Stimulated activated memory B cell treated with anti-CD40 and anti-IgM and Interleukin-4, amounts not matched to agents 10 μg/mL and 1 μg/mL and 100 μg/mL, for 72 hours (primary cell): ENCODE results near the gene TCTA.
A peak's percentile ranks its signal among the peaks of the same experiment; 100 is the strongest.

Source experiments
- ATAC-seq: fragments of 150-1000 bp; cut with Tn5 transposase; 2 replicates; pipeline ENCODE4 v1.10.0; 2021
- H3K27ac Mint-ChIP-seq: one replicate; pipeline ENCODE4 v1.8.0; 2022; ENCODE audit warnings: mild to moderate bottlenecking, mixed read lengths
- H3K27me3 Mint-ChIP-seq: one replicate; pipeline ENCODE4 v1.8.0; 2022; ENCODE audit warnings: mixed read lengths
- H3K36me3 Mint-ChIP-seq: one replicate; pipeline ENCODE4 v1.8.0; 2022; ENCODE audit warnings: mixed read lengths
- H3K4me1 Mint-ChIP-seq: one replicate; pipeline ENCODE4 v1.8.0; 2022; ENCODE audit warnings: mixed read lengths
- H3K4me3 Mint-ChIP-seq: one replicate; pipeline ENCODE4 v1.8.0; 2022; ENCODE audit warnings: mild to moderate bottlenecking, moderate library complexity, mixed read lengths
- H3K9me3 Mint-ChIP-seq: one replicate; pipeline ENCODE4 v1.8.0; 2022; ENCODE audit warnings: mixed read lengths

TCTA gene

DNA sequence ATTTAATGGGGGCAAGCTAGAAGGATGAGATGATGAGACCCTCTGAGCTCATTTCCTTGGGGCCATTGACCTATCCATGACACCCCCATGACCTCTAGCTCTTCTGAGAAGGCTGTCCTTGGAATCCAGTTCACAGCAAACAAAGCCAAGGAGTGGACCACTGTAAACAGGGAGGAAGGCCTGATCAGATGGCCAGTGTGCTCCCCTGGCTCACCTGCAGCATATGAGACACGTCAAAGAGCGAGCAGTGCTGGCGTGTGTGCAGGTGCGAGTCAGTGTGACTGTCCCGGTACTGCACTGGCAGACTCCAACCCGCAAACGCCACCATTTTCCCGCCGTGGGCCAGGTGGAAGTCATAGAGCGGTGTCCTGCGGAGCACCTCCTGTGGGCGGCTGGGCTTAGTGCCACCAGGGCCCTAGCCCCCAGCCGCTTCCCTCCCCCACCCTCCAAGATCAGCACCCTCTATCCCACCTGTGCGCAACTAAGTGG, 9.7 kb downstream of the TCTA start:
- Mint-ChIP-seq H3K4me1 (peaks cover 36% of the 10 kb centered on the region), H3K36me3 (peaks cover 20% of the 10 kb centered on the region), H3K9me3 (no peaks in the 10 kb centered on the region), H3K27ac (no peak overlapping the region), H3K4me3 (peak overlapping the region; percentile 64), H3K27me3 (no peaks in the 10 kb centered on the region)
- no peak for ATAC-seq

DNA sequence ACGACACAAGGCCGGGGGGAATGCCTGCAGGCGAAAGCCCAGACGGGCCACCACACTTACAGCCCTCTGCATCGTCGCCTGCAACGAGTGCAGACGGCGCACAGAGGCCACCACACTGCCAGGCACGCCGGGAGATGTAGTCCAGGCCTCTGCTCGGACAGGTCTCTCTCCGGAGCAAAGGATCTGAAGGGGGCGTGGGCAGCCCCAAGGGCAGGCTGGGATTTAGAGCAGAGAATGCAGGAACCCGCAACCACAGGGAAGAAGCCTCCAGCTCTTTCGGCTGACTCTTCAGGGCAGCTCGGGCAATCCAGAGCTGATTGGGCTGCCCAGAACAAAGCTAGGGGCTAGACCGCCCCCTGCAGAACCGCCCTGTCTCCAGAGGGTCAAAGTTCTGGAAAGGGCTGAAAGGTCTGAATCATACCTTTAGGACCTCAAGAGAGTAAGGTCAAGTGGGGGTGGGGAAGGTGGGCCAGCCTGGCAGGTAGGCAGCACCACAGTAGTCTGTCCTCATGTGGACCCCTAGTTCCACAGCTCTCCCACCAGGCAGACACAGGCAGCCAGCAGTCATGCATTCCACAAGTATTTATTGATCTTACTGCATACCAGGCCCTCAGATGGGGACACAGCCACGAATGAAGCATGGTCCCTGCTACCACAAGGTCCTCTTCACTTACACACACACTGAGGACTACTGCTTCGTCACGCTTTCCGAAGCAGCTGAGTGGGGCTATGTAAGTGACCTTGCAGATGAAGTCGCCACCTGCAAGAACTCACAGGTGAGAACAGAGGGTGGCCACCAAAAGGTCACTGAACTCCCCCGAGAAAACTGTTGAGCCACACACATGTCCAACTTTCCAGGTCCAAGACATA, 10.4 kb downstream of the TCTA start, which contains the start of gene AMT:
Gene AMT, minus strand, starts transcription at position 95 of the 870 bp plus-strand sequence. Its CDS starts 23 bp downstream, at position 72.
- Mint-ChIP-seq H3K36me3 (peaks cover 18% of the 10 kb centered on the region), H3K9me3 (no peaks in the 10 kb centered on the region), H3K27ac (no peak within 1 kb of the TSS), H3K4me3 (peak within 1 kb of the TSS; percentile 64), H3K27me3 (no peaks in the 10 kb centered on the region), H3K4me1 (peaks cover 29% of the 10 kb centered on the region)
- ATAC-seq = no peak

DNA sequence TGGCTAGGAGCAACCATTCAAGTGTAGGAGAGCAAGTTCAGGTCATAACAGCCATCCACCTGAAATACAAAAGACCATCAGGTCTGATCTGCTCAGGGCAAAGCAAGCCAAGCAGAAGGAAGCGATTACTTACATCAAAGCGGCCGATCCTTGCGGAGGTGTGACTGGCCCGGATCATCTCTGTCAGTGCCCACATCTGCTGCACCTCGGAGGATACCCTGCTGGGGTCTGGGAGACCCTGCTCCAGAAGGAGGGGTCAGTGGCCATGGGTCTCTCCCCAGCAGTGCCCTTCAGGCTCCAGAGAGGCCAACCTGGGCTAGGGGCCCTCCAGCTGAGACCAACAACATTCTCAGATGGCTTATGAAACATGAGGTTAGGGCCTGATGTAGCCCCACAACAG, 12.6 kb downstream of the TCTA start:
- Mint-ChIP-seq H3K36me3 (peaks cover 7% of the 10 kb centered on the region), H3K27ac (no peak overlapping the region), H3K9me3 (no peaks in the 10 kb centered on the region), H3K4me1 (peaks cover 27% of the 10 kb centered on the region), H3K27me3 (no peaks in the 10 kb centered on the region), H3K4me3 (no peak overlapping the region)
- no peak for ATAC-seq

DNA sequence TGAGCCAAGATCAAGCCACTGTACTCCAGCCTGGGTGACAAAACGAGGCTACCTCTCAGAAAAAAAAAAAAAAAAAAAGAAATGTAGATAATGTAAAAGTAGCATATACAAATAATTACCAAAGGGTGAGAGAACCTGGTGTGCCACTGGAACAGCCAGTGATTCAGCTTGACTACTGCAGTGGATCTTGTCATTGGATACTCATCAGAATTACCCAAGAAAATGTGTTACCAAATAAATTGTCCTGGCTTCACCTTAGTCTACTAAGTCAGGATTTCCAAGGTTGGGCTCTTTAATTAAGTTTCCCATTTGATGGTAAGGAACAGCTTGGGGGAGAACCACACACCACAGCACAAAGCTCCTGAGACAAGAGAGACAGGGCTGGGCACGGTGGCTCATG, 15.4 kb downstream of the TCTA start:
- Mint-ChIP-seq H3K27me3 (no peaks in the 10 kb centered on the region), H3K9me3 (no peaks in the 10 kb centered on the region), H3K4me1 (peaks cover 21% of the 10 kb centered on the region), H3K27ac (peak overlapping the region; percentile 99), H3K4me3 (no peak overlapping the region), H3K36me3 (peaks cover 7% of the 10 kb centered on the region)
- no peak for ATAC-seq

DNA sequence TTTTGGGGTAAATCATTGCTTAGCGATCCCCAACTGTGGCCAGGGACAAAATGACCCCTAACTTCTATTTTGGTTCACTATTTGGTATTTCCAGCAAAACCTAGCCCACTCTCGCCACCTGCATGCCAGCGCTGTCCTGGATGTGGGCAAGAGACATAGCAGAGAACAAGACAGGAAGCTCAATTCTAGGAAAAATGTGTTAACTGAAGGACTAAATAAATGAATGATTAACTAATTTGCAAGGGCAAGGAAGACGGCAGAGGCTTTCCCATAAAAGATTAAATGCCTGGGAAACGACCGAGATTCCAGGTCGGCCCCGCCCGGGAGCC, 16.5 kb downstream of the TCTA start:
- no peak for ATAC-seq
- Mint-ChIP-seq H3K27me3 (no peaks in the 10 kb centered on the region), H3K4me3 (peak overlapping the region; percentile 99), H3K9me3 (no peaks in the 10 kb centered on the region), H3K27ac (peak overlapping the region; percentile 99), H3K4me1 (peaks cover 16% of the 10 kb centered on the region), H3K36me3 (peaks cover 7% of the 10 kb centered on the region)

DNA sequence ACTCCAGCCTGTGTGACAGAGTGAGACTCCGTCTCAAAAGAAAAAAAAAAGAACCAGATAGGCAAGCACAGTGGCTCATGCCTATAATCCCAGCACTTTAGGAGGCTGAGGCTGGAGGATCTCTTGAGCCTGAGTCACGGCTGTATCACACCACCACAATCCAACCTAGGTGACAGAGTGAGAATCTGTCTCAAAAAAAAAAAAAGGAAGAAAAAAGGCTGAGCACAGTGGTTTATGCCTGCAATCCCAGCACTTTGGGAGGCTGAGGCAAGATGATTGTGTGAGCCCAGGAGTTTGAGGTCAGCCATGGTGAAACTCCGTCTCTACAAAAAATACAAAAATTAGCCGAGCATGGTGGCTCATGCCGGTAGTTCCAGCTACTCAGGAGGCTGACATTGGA, 22.5 kb downstream of the TCTA start:
- Mint-ChIP-seq H3K27ac (no peak overlapping the region), H3K4me1 (peaks cover 2% of the 10 kb centered on the region)

DNA sequence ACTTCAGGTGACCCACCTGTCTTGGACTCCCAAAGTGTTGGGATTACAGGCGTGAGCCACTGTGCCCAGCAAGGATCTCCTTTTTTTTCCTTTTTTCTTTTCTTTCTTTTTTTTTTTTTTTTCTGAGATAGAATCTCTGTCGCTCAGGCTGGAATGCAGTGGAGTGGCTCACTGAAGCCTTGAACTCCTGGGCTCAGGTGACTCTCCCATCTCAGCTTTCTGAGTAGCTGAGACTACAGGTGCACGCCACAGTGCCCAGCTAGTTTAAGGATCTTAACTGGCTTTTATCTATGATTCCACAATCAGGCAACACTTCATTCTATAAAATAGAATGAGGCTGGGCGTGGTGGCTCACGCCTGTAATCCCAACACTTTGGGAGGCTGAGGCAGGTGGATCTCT, 33.2 kb downstream of the TCTA start:
- H3K27ac Mint-ChIP-seq = peak overlapping the region; percentile 82
- no peaks in the 10 kb centered on the region for H3K9me3 Mint-ChIP-seq
- no peak for ATAC-seq
- no peaks in the 10 kb centered on the region for H3K36me3 Mint-ChIP-seq
- no peaks in the 10 kb centered on the region for H3K27me3 Mint-ChIP-seq
- no peak overlapping the region for H3K4me3 Mint-ChIP-seq
- peaks cover 25% of the 10 kb centered on the region for H3K4me1 Mint-ChIP-seq

More for the DNA sequence above, 22.5 kb downstream of the TCTA start:
- no peaks in the 10 kb centered on the region for H3K27me3 Mint-ChIP-seq
- ATAC-seq = no peak
- H3K4me3 Mint-ChIP-seq = no peak overlapping the region
- H3K36me3 Mint-ChIP-seq = no peaks in the 10 kb centered on the region
- H3K9me3 Mint-ChIP-seq = no peaks in the 10 kb centered on the region

DNA sequence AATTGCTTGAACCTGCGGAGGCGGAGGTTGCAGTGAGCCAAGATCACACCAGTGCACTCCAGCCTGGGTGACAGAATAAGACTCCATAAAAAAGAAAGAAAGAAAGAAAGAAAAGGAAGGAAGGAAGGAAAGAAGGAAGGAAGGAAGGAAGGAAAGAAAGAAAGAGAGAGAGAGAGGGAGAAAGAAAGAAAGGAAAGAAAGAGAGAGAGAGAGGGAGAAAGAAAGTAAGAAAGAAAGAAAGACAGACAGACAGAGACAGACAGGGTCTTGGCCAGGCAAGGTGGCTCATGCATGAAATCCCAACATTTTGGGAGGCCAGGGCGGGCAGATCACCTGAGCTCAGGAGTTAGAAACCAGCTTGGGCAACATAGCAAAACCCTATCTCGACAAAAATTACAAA, 41.4 kb downstream of the TCTA start:
- no peak for ATAC-seq
- Mint-ChIP-seq H3K27ac (no peak overlapping the region), H3K27me3 (no peaks in the 10 kb centered on the region), H3K36me3 (no peaks in the 10 kb centered on the region), H3K4me1 (peaks cover 7% of the 10 kb centered on the region), H3K4me3 (no peak overlapping the region), H3K9me3 (no peaks in the 10 kb centered on the region)

DNA sequence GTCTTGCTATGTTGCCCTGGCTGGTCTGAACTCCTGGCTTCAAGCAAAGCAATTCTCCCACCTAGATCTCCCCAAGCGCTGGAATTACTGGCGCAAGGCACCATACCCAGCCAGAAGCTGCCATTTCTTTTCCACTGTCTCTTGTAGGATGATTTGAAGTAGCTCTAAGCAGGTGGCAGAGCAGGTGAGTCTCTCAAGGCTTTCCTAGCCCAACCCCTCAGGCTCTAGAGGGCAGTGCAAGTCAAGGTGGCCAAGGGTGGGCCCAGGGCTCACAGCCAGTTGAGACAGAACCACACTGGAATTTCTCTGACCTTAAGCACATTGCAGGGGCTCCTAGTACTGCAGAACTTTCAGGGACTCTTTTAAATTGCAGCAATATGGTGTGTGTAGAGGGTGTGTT, 42.2 kb downstream of the TCTA start:
- Mint-ChIP-seq H3K36me3 (no peaks in the 10 kb centered on the region), H3K9me3 (no peaks in the 10 kb centered on the region), H3K27ac (no peak overlapping the region), H3K27me3 (no peaks in the 10 kb centered on the region), H3K4me1 (no peaks in the 10 kb centered on the region), H3K4me3 (no peak overlapping the region)
- ATAC-seq = peak; percentile 53

DNA sequence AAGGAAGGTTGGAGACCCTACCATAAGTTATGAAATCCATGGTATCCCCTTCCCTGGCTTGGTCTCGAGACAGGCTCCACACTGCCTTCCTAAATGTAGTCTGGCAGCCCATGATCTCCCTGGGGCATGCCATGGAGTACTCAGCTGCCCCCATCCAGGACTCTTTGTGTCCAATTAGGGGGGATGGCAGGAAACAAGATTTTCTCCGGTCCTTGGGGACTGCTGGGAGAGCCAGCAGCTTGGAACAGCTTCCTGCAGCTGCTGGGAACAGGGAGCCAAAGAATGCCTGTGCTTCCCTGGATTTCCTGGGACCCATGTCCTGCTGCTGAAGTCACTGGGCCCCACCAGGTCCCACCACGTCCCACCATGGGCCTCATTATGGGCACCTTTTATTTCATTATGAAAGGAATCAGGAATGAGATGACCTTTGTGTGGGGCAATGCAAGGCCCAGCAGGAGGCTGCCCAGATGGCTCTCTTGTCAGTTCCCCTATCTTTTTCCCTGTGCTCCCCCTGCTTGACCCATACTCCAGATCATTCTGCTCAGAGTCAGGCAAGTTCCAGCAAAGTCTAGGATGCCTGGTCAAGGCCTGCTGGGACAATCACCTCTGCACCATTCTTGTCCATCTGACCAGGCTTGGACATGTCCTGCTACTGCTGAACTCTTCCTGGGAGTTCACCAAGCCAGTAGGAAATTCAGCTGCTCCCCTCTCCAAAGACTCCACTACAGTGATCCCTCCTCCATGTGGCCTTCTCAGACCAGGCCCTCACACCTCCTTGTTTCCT, 42.9 kb downstream of the TCTA start:
- Mint-ChIP-seq H3K27me3 (no peaks in the 10 kb centered on the region), H3K27ac (no peak overlapping the region), H3K4me3 (no peak overlapping the region), H3K36me3 (no peaks in the 10 kb centered on the region), H3K9me3 (no peaks in the 10 kb centered on the region), H3K4me1 (no peaks in the 10 kb centered on the region)
- ATAC-seq = no peak

DNA sequence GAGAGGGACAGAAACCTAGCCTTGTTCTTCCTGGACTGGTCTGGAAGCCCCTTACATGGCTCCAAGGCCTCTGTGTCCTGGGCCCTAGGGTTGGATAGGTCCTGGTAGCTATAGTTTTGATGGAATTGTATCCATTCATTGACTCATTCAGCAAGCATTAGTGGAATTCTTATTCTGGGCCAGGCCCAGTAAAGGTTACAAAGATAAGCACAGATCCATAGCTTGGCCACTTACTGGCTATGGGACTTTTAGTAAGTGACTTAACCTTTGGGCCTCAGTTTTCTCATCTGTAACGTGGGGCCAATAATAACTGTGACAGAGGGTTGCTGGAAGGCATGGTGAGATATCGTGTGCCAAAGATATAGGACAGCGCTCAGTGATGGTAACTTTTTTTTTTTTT, 44.2 kb downstream of the TCTA start:
- Mint-ChIP-seq H3K4me1 (no peaks in the 10 kb centered on the region), H3K9me3 (no peaks in the 10 kb centered on the region), H3K27me3 (no peaks in the 10 kb centered on the region), H3K4me3 (no peak overlapping the region), H3K36me3 (no peaks in the 10 kb centered on the region), H3K27ac (no peak overlapping the region)
- no peak for ATAC-seq

DNA sequence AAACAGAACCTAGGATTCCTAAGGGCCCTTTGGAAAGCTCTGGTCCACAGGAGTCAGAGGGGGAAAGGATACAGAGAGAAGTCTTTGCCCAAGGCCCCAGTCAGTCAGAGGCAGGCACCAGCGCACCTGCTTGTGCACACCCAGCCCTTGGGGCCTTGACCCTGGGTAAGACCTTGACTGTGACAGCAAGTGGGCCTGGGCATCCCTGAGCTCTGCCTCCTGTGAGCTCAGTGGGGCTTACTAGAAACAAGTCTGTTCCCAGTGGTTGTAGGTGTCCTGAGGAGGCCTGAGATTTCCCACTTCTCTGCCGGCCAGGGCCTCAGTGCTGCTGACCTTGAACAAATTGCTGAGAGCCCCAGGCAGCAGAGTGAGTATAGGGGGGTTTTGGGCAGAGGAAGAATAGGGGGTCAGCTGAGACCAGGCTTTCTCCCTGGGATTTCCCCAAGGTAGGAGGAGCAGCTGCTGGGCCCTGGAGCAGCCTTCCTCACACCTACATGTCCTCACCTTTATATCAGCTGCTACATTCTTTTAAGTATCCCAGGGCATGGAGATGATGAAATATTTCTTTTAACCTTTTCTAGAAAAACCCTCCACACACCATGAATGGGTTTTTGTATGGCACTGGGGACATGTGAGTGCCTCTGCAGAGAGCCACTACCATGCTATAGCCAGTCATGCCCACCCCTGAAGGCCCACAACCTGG, 48.1 kb downstream of the TCTA start:
- Mint-ChIP-seq H3K9me3 (no peaks in the 10 kb centered on the region), H3K4me3 (no peak overlapping the region), H3K4me1 (no peaks in the 10 kb centered on the region), H3K36me3 (no peaks in the 10 kb centered on the region), H3K27ac (no peak overlapping the region), H3K27me3 (no peaks in the 10 kb centered on the region)
- no peak for ATAC-seq

DNA sequence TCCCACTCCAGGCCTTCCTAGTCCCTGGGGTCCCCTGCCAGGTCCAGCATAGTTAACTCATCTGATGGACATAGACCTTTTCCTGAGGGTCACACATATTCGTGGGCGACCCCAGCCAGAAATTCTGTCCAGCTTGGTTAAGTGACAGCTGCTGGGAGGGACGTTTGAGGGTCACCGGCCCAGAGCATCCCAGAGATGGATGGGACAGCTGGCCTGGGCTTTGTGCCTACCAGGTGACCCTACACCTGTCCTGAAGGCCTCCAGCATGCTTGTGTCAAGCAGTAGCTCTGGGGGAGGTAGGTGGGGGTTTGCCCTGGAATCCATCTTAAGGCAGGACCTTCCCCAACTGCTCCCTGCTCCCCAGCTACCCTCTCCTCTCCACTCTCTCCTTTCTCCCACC, 48.7 kb downstream of the TCTA start:
- Mint-ChIP-seq H3K36me3 (no peaks in the 10 kb centered on the region), H3K4me3 (no peak overlapping the region), H3K27ac (no peak overlapping the region), H3K9me3 (no peaks in the 10 kb centered on the region), H3K27me3 (no peaks in the 10 kb centered on the region), H3K4me1 (no peaks in the 10 kb centered on the region)
- no peak for ATAC-seq

DNA sequence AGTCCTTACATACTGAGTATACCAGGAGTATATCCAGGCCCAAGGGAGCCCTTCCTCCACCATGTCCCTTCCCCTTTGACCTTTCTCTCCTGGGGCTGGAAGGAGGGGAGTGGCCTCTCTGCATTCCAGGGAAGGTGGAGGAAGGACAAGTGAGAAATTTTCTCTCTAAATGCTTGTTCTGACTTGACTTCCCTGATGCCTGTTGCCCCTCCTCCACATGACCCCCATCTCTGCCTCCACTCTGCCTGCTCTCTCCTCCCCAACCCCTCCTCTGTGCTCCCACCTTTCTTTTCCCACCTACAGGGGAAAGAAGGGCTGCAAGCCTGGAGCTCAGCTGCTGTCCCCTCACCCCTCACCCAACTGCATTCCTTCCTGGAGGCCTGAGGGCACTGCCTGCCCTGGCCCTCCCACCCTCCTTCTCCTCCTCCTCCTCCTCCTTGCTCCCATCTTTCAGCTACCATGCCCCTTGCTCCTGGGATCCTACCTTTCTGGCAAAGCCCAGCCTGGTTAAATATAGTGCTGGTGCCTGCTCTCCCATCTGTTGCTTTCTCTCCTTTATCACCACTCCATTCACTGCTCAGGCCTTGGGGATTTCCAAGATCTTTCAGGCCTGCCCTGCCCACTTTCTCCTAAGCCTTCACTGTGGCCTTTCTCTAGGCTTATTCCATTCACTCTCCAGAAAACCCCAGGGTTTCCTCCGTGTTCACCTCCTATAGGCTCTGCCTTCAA, 49.4 kb downstream of the TCTA start:
- no peak for ATAC-seq
- H3K27ac Mint-ChIP-seq = no peak overlapping the region
- no peak overlapping the region for H3K4me3 Mint-ChIP-seq
- no peaks in the 10 kb centered on the region for H3K4me1 Mint-ChIP-seq
- no peaks in the 10 kb centered on the region for H3K36me3 Mint-ChIP-seq
- no peaks in the 10 kb centered on the region for H3K27me3 Mint-ChIP-seq
- H3K9me3 Mint-ChIP-seq = no peaks in the 10 kb centered on the region

DNA sequence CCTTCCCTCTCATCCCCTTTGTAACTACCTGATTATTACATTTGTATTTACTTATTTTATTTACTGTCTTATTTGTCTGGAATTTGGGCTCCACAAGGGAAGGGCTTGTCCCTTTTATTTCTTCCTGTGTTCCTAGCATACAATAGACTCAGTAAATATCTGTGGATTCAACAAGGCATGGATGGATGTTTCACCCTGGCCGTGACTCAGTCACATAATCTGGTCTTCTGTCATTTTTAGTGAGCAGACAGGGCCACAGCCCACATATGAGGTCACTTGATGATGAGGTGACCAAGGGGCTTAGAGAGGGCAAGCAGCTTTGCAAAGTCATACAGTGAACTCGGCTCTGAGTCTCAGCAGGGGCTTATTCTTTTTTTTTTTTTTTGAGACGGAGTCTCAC, 50.0 kb downstream of the TCTA start:
- no peaks in the 10 kb centered on the region for H3K4me1 Mint-ChIP-seq
- ATAC-seq = no peak
- H3K9me3 Mint-ChIP-seq = no peaks in the 10 kb centered on the region
- H3K4me3 Mint-ChIP-seq = no peak overlapping the region
- no peak overlapping the region for H3K27ac Mint-ChIP-seq
- H3K27me3 Mint-ChIP-seq = no peaks in the 10 kb centered on the region
- H3K36me3 Mint-ChIP-seq = no peaks in the 10 kb centered on the region
